DMS 273 (cell line): ENCODE results near the gene PTPRG.

ENCODE experiments used
- DNase-seq: peaks from one replicate; lab custom pipeline; 2025; ENCODE audit not compliant: unreplicated experiment; lab: John Stamatoyannopoulos, UW

PTPRG gene

GRCh38 chr3:62193586-62194345 lies 632.4 kb downstream of the PTPRG start:
- DNase-seq = no peak

- no peak for DNase-seq
Observed at GRCh38 chr3:62197350-62198012, 636.1 kb downstream of the PTPRG start.

GRCh38 chr3:62199126-62199525 lies 637.8 kb downstream of the PTPRG start:
- DNase-seq = no peak

- peak; percentile 61 for DNase-seq
Observed at GRCh38 chr3:62201438-62202035, 640.2 kb downstream of the PTPRG start.

GRCh38 chr3:62203152-62203551 lies 641.8 kb downstream of the PTPRG start:
- DNase-seq = no peak

GRCh38 chr3:62203561-62203960 lies 642.2 kb downstream of the PTPRG start:
- DNase-seq = no peak

- DNase-seq = no peak
Observed at GRCh38 chr3:62207197-62207596, 645.8 kb downstream of the PTPRG start.

GRCh38 chr3:62208385-62208784 lies 647.0 kb downstream of the PTPRG start:
- no peak for DNase-seq

- DNase-seq = peak; percentile 78
Observed at GRCh38 chr3:62209101-62209500, 647.7 kb downstream of the PTPRG start.

GRCh38 chr3:62210011-62210410 lies 648.6 kb downstream of the PTPRG start:
- peak; percentile 47 for DNase-seq

- peak; percentile 82 for DNase-seq
Observed at GRCh38 chr3:62211675-62212429, 650.5 kb downstream of the PTPRG start.

- DNase-seq = no peak
Observed at GRCh38 chr3:62214850-62215249, 653.5 kb downstream of the PTPRG start.

GRCh38 chr3:62220616-62221015 lies 659.2 kb downstream of the PTPRG start:
- no peak for DNase-seq

- peak; percentile 21 for DNase-seq
Observed at GRCh38 chr3:62225051-62225450, 663.7 kb downstream of the PTPRG start.

GRCh38 chr3:62226601-62227339 lies 665.4 kb downstream of the PTPRG start:
- DNase-seq = no peak

- DNase-seq = no peak
Observed at GRCh38 chr3:62228467-62228866, 667.1 kb downstream of the PTPRG start.

- peak; percentile 53 for DNase-seq
Observed at GRCh38 chr3:62229211-62229610, 667.8 kb downstream of the PTPRG start.

- peak; percentile 54 for DNase-seq
Observed at GRCh38 chr3:62229908-62230307, 668.5 kb downstream of the PTPRG start.

GRCh38 chr3:62233065-62233464 lies 671.7 kb downstream of the PTPRG start:
- DNase-seq = no peak

GRCh38 chr3:62236016-62236415 lies 674.6 kb downstream of the PTPRG start:
- no peak for DNase-seq
